NK-92 (cell line): ENCODE data around the gene ADSL.
"Not testable (repeated sequence)": the region's sequence is repeated elsewhere in the genome, so short reads cannot be mapped to it uniquely, and the experiment has no call there.

Experiments used
- DNase-seq: peaks from one replicate; lab custom pipeline; 2025; ENCODE audit not compliant: unreplicated experiment; lab: John Stamatoyannopoulos, UW

The ADSL gene

GRCh38 chr22:40346185-40347118, at the start of gene ADSL:
TSS of gene ADSL (plus strand) at chr22:40346500. CDS start at chr22:40346559, 59 bp downstream.
- no peak for DNase-seq

GRCh38 chr22:40300316-40300715, 46.0 kb upstream of the ADSL start:
- DNase-seq, result no peak

- no peak for DNase-seq
These were observed 45.2 kb upstream of the ADSL start for GRCh38 chr22:40300884-40301672.

GRCh38 chr22:40302149-40302548, 44.2 kb upstream of the ADSL start:
- DNase-seq, result no peak

GRCh38 chr22:40305625-40306024, 40.7 kb upstream of the ADSL start:
- DNase-seq, result no peak

- no peak for DNase-seq
These were observed 37.2 kb upstream of the ADSL start for GRCh38 chr22:40308999-40309573.

- no peak for DNase-seq
These were observed 36.7 kb upstream of the ADSL start for GRCh38 chr22:40309631-40310030.

- DNase-seq, result no peak
These were observed 36.1 kb upstream of the ADSL start for GRCh38 chr22:40310081-40310767.

- DNase-seq, result no peak
These were observed 35.6 kb upstream of the ADSL start for GRCh38 chr22:40310768-40311120.

- DNase-seq, result not testable (repeated sequence)
These were observed 34.7 kb upstream of the ADSL start for GRCh38 chr22:40311646-40312045.

GRCh38 chr22:40312050-40312449, 34.2 kb upstream of the ADSL start:
- DNase-seq, result no peak

- no peak for DNase-seq
These were observed 33.3 kb upstream of the ADSL start for GRCh38 chr22:40313007-40313406.

- DNase-seq, result no peak
These were observed 32.3 kb upstream of the ADSL start for GRCh38 chr22:40314041-40314440.

- no peak for DNase-seq
These were observed 25.6 kb upstream of the ADSL start for GRCh38 chr22:40320687-40321086.

- DNase-seq, result no peak
These were observed 24.3 kb upstream of the ADSL start for GRCh38 chr22:40322021-40322420.

GRCh38 chr22:40322818-40323447, 23.4 kb upstream of the ADSL start:
- DNase-seq, result no peak

GRCh38 chr22:40323681-40324171, 22.6 kb upstream of the ADSL start:
- DNase-seq, result no peak

GRCh38 chr22:40324468-40325305, 21.6 kb upstream of the ADSL start:
- DNase-seq, result no peak

GRCh38 chr22:40325315-40325714, 21.0 kb upstream of the ADSL start:
- DNase-seq, result no peak
